Activated CD8-positive, alpha-beta T cell treated with anti-CD3 and anti-CD28 coated beads, Interleukin-2, amount 10 ng/mL, durations not matched to agents 7 days and 5 days (primary cell): ENCODE data around the gene PIGC. TPM values are rescaled to one million over a fixed set of nuclear protein-coding genes. Genes with fewer than 3 reads are reported as not detected.

Experiments
- ATAC-seq: fragments of 150-1000 bp; cut with Tn5 transposase; one replicate; pipeline ENCODE4 v1.10.0; 2021; ENCODE audit warnings: moderate library complexity
- CTCF ChIA-PET: fragments of 350-600 bp; sonication (Branson Sonifier 250); formaldehyde crosslinking; loops from one replicate; lab custom pipeline; 2021; ENCODE audit warnings: antibody characterized with exemption; lab: Charles Lee
- POLR2A ChIA-PET: fragments of 350-600 bp; sonication (Branson Sonifier 250); formaldehyde crosslinking; loops from one replicate; lab custom pipeline; 2021; ENCODE audit warnings: antibody characterized with exemption; lab: Charles Lee
- DNase-seq: peaks from one replicate; pipeline ENCODE4 v3.0.0-alpha.2; 2020
- H3K27ac Mint-ChIP-seq: one replicate; pipeline ENCODE4 v1.8.0; 2021; ENCODE audit warnings: mild to moderate bottlenecking, mixed read lengths
- H3K27me3 Mint-ChIP-seq: one replicate; pipeline ENCODE4 v1.8.0; 2021; ENCODE audit warnings: low read depth, mixed read lengths
- H3K36me3 Mint-ChIP-seq: one replicate; pipeline ENCODE4 v1.8.0; 2021; ENCODE audit warnings: low read depth, mixed read lengths
- H3K4me1 Mint-ChIP-seq: one replicate; pipeline ENCODE4 v1.8.0; 2021; ENCODE audit warnings: low read depth, mixed read lengths
- H3K4me3 Mint-ChIP-seq: one replicate; pipeline ENCODE4 v1.8.0; 2021; ENCODE audit warnings: mild to moderate bottlenecking, mixed read lengths
- H3K9me3 Mint-ChIP-seq: one replicate; pipeline ENCODE4 v1.8.0; 2022; ENCODE audit warnings: mixed read lengths; ENCODE audit not compliant: insufficient read depth
- total RNA-seq, 2 experiments: library from RNA; stranded (reverse); gene quantifications; one replicate each; pipeline ENCODE4 v1.2.3, GENCODE V29; 2021

The PIGC gene
- total RNA-seq, 2 experiments from 2014 or later: 25.4 to 27.0 TPM

- ATAC-seq (no peak), DNase-seq (no peak)
- Mint-ChIP-seq H3K4me3 (no peak overlapping the region), H3K27ac (no peak overlapping the region), H3K9me3 (no peaks in the 10 kb centered on the region), H3K36me3 (no peaks in the 10 kb centered on the region), H3K4me1 (no peaks in the 10 kb centered on the region), H3K27me3 (no peaks in the 10 kb centered on the region)
- CTCF ChIA-PET: interaction anchor here (1.3 to 1.5 kb wide), 2 partner anchors 12 to 20 kb away, joined by 3 to 5 read pairs; partner anchors contain the start of gene C1orf105
- POLR2A ChIA-PET: no interaction called here
Observed at GRCh38 chr1:172408958-172409357, 34.9 kb downstream of the PIGC start.

DNA sequence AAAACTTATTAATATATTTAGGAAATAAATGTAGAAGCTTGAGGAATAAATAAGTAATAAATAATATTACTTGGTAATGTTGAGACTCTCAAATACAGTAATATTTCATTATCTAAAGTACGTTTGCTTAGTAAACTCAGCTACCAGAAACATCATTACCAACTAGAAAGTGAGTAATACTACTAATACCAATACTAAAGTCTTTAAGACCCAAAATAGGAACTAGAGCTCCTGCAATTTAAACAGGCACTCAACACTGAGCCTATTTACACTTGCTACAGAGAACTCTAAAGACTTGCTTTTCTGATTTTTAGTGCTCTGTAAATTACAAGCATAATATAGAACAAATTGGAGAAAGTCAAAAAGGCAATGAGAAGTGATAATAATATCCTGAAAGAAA is 36.9 kb downstream of the PIGC start:
- Mint-ChIP-seq H3K4me1 (peaks cover 11% of the 10 kb centered on the region), H3K4me3 (no peak overlapping the region), H3K9me3 (no peaks in the 10 kb centered on the region), H3K27me3 (no peaks in the 10 kb centered on the region), H3K27ac (no peak overlapping the region), H3K36me3 (no peaks in the 10 kb centered on the region)
- DNase-seq (no peak), ATAC-seq (no peak)
- ChIA-PET CTCF (no interaction called here), POLR2A (no interaction called here)

DNA sequence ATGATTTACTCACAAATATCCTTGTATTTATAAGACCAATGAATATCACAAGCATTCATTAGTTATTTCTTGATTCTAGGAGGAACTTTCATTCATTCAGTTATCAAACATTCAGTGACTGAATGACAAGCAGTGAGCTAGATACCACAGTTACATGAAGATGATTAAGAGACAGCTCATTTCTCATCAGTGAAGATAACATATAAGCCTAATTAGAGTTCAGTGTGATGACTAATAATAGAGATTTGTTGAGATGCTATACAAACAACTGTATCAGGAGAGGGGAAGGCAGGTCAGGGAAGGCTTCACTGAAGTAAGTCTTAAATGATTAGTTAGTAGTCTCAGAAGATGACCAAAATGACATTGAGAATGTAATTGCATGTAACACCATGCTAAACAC is 38.0 kb downstream of the PIGC start:
- Mint-ChIP-seq H3K4me1 (peaks cover 14% of the 10 kb centered on the region), H3K36me3 (no peaks in the 10 kb centered on the region), H3K9me3 (no peaks in the 10 kb centered on the region), H3K27ac (no peak overlapping the region), H3K4me3 (no peak overlapping the region), H3K27me3 (no peaks in the 10 kb centered on the region)
- no peak for ATAC-seq
- CTCF ChIA-PET: interaction anchor here (1.0 to 4.4 kb wide), 5 partner anchors 11 to 403 kb away, joined by 3 to 18 read pairs (median 4); partner anchors contain the start of gene PIGC
- POLR2A ChIA-PET: interaction anchor here (0.7 kb wide), 1 partner anchor 252 kb away, joined by 3 read pairs; no protein-coding TSS in a partner anchor
- no peak for DNase-seq

- Mint-ChIP-seq H3K4me1 (peaks cover 32% of the 10 kb centered on the region), H3K27me3 (no peaks in the 10 kb centered on the region), H3K27ac (no peak overlapping the region), H3K4me3 (no peak overlapping the region), H3K9me3 (no peaks in the 10 kb centered on the region), H3K36me3 (no peaks in the 10 kb centered on the region)
- ATAC-seq (no peak), DNase-seq (no peak)
- ChIA-PET CTCF (interaction anchor here (1.1 to 4.4 kb wide), 4 partner anchors 11 to 401 kb away, joined by 3 to 18 read pairs (median 6); no protein-coding TSS in a partner anchor), POLR2A (no interaction called here)
Observed at GRCh38 chr1:172404121-172404520, 39.7 kb downstream of the PIGC start.

- Mint-ChIP-seq H3K36me3 (no peaks in the 10 kb centered on the region), H3K27ac (no peak overlapping the region), H3K9me3 (no peaks in the 10 kb centered on the region), H3K4me1 (peaks cover 43% of the 10 kb centered on the region), H3K27me3 (no peaks in the 10 kb centered on the region), H3K4me3 (no peak overlapping the region)
- CTCF ChIA-PET: interaction anchor here (0.6 to 6.6 kb wide), 9 partner anchors 13 to 632 kb away, joined by 3 to 56 read pairs (median 3); no protein-coding TSS in a partner anchor
- ATAC-seq (no peak), DNase-seq (no peak)
- POLR2A ChIA-PET: no interaction called here
Observed at GRCh38 chr1:172402878-172403569, 40.8 kb downstream of the PIGC start.

DNA sequence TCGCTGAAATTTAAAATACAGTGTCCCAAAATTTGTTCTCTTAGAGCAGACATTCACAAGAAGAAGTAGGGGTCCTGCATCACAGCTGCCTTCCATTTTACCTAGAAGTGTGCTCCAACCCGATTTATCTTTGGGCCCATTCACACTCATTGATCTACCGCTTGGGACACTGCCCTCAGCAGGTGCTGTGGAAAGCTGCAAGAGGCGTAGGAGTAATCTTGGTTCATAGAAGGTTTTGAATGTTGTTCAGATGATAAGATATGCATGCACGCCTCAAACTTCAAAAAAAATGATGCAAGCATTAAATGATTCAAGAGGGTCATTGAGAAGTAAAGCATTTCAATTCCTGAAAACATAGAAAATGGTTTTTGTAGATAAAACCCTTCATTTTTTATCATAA is 42.0 kb downstream of the PIGC start:
- no peak overlapping the region for H3K4me3 Mint-ChIP-seq
- no peak overlapping the region for H3K27ac Mint-ChIP-seq
- no peak for ATAC-seq
- no peaks in the 10 kb centered on the region for H3K9me3 Mint-ChIP-seq
- H3K27me3 Mint-ChIP-seq: no peaks in the 10 kb centered on the region
- no peak for DNase-seq
- H3K36me3 Mint-ChIP-seq: no peaks in the 10 kb centered on the region
- CTCF ChIA-PET: interaction anchor here (0.9 to 6.6 kb wide), 8 partner anchors 9 to 399 kb away, joined by 3 to 56 read pairs (median 9); partner anchors contain the start of gene PIGC
- POLR2A ChIA-PET: no interaction called here
- H3K4me1 Mint-ChIP-seq: peaks cover 44% of the 10 kb centered on the region

DNA sequence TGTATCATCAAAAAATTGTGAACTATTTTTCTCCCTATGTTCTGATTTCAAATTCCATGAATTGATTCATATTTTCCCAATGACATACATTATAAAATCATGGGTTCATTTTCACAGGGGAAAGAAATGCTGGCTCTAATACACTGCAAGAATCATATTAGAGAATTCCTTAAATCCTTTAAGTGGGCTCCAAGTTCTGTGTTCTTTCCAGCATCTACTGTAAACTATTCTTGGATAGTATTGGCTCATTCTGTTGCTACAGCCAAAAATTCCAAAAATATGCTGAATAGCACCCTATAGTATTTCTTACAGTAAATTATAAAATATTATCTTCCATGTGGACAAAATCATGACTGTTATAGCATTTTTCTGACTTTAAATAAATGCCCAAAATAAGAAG is 42.4 kb downstream of the PIGC start:
- no peak for DNase-seq
- no peaks in the 10 kb centered on the region for H3K9me3 Mint-ChIP-seq
- H3K27ac Mint-ChIP-seq: no peak overlapping the region
- peaks cover 44% of the 10 kb centered on the region for H3K4me1 Mint-ChIP-seq
- no peaks in the 10 kb centered on the region for H3K36me3 Mint-ChIP-seq
- no peaks in the 10 kb centered on the region for H3K27me3 Mint-ChIP-seq
- no peak overlapping the region for H3K4me3 Mint-ChIP-seq
- CTCF ChIA-PET: interaction anchor here (0.9 to 6.6 kb wide), 9 partner anchors 10 to 757 kb away, joined by 3 to 56 read pairs (median 9); partner anchors contain the start of gene PIGC
- POLR2A ChIA-PET: no interaction called here
- no peak for ATAC-seq

DNA sequence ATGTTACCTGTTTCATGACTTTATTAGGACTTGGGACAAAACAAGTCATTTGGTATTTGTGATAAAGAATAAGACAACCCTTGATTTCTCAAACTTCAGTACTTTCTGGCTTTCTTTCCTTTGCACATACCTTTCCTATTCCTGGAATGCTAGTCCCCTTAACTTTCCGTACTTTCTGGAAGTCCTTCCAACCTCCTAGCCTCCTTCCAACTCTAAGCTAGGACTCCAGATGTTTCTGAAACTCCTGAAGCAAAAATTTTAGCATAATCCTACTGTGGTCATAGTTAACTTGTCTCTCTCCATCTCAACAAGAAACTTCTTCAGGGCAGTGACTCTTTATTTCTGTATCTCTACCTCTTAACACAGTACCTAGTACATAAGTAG is 43.2 kb downstream of the PIGC start:
- ATAC-seq (no peak), DNase-seq (no peak)
- ChIA-PET CTCF (interaction anchor here (0.7 to 6.6 kb wide), 17 partner anchors 11 to 756 kb away, joined by 3 to 56 read pairs (median 4); partner anchors contain the start of gene PIGC), POLR2A (no interaction called here)
- H3K4me1 Mint-ChIP-seq: peaks cover 49% of the 10 kb centered on the region
- H3K4me3 Mint-ChIP-seq: no peak overlapping the region
- H3K9me3 Mint-ChIP-seq: no peaks in the 10 kb centered on the region
- H3K27me3 Mint-ChIP-seq: no peaks in the 10 kb centered on the region
- peaks cover 3% of the 10 kb centered on the region for H3K36me3 Mint-ChIP-seq
- no peak overlapping the region for H3K27ac Mint-ChIP-seq

- ChIA-PET CTCF (interaction anchor here (0.6 to 6.6 kb wide), 44 partner anchors 8 to 755 kb away, joined by 3 to 56 read pairs (median 4); partner anchors contain the start of gene PIGC), POLR2A (interaction anchor here (0.6 kb wide), 1 partner anchor 55 kb away, joined by 3 read pairs; no protein-coding TSS in a partner anchor)
- ATAC-seq (no peak), DNase-seq (no peak)
- no peaks in the 10 kb centered on the region for H3K9me3 Mint-ChIP-seq
- no peaks in the 10 kb centered on the region for H3K27me3 Mint-ChIP-seq
- no peak overlapping the region for H3K27ac Mint-ChIP-seq
- no peak overlapping the region for H3K4me3 Mint-ChIP-seq
- peaks cover 56% of the 10 kb centered on the region for H3K4me1 Mint-ChIP-seq
- H3K36me3 Mint-ChIP-seq: peaks cover 3% of the 10 kb centered on the region
Observed at GRCh38 chr1:172399756-172400721, 43.8 kb downstream of the PIGC start.

DNA sequence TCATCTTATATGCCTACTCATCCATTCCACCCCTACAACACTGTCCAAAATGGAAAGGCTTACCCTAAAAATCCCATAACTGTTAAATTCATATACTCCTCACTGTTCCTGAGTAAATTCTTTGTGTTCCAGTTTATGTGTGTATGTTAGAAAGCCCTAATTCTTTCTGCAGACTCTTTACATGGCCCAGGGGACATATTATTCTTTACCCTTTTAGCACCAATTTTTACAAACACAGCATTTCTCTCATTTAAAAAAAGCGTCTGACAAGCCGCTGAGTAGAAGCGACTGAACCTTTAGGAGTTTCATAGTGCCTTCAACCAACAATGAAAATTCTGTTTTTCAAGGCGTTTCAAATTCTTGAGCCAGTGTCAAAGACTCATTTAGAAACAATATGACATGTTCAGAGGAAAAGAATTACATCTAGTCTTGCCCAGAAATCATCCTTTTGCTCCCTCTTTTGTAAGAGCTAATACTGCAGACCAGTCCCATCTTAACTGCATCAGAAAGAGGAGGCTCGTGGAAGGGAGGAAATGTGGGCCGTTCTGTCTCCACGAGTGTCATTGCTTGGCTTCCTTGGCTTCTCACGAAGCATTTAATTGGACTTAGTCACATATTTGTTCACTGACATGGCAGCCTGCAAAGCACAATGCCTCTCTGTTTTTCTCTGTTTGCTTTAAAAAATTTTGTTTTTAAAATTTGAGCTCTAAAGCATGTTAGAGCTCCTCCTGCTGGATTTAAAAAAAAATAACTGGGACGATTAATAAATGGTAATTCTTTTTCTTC is 44.7 kb downstream of the PIGC start:
- no peaks in the 10 kb centered on the region for H3K27me3 Mint-ChIP-seq
- no peaks in the 10 kb centered on the region for H3K9me3 Mint-ChIP-seq
- peaks cover 9% of the 10 kb centered on the region for H3K36me3 Mint-ChIP-seq
- peak overlapping the region; percentile 31 for H3K4me3 Mint-ChIP-seq
- H3K4me1 Mint-ChIP-seq: peaks cover 64% of the 10 kb centered on the region
- ATAC-seq (no peak), DNase-seq (peak; percentile 31)
- ChIA-PET CTCF (interaction anchor here (0.6 to 6.6 kb wide), 40 partner anchors 9 to 599 kb away, joined by 3 to 56 read pairs (median 4); partner anchors contain the start of gene PIGC), POLR2A (interaction anchor here (0.6 kb wide), 1 partner anchor 54 kb away, joined by 3 read pairs; no protein-coding TSS in a partner anchor)
- peak overlapping the region; percentile 63 for H3K27ac Mint-ChIP-seq
